ENCODE data around the gene SERINC5.

GRCh38 chr5:80219391-80219790 lies 36.5 kb downstream of the SERINC5 start:
- TF ChIP-seq CTCF (IDR thresholded peaks at IDR 0.05) (no peak), POLR2A (IDR thresholded peaks at IDR 0.05) (no peak)

Measured in testis (tissue), 2 donors.